GM10266 (cell line): ENCODE measurements around the gene SMAD9.

Experiments
- DNase-seq: peaks from one replicate; pipeline ENCODE4 v3.0.0; 2012; ENCODE audit errors: extremely low spot score
- TF ChIP-seq, protein P1 (sequence below): IDR thresholded peaks from 2 replicates; pipeline ENCODE4 v1.5.1; 2012; ENCODE audit warnings: mild to moderate bottlenecking, low read depth; ENCODE audit not compliant: control insufficient read depth, insufficient read depth; ENCODE audit errors: missing control alignments

The SMAD9 gene

DNA sequence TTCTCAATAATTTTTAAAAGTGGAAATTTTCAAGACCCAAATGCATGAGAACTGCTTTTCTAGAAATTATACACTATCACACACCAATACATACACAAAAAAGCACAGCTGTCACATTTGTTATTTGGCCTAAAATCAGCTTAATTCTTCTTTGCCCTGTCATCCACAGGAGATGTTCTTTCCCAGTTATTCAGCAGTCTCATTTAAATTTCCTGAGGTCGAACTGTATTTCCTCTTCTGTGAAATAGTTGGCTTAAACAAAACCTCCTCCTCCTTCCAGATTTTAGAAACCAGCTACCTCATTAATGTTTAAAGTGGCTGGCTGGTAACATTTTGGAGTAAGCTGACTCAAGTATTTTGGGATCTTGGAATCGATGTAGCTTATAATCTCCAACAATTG lies 39.1 kb downstream of the SMAD9 start:
- DNase-seq = no peak
- TF ChIP-seq, protein P1, sequence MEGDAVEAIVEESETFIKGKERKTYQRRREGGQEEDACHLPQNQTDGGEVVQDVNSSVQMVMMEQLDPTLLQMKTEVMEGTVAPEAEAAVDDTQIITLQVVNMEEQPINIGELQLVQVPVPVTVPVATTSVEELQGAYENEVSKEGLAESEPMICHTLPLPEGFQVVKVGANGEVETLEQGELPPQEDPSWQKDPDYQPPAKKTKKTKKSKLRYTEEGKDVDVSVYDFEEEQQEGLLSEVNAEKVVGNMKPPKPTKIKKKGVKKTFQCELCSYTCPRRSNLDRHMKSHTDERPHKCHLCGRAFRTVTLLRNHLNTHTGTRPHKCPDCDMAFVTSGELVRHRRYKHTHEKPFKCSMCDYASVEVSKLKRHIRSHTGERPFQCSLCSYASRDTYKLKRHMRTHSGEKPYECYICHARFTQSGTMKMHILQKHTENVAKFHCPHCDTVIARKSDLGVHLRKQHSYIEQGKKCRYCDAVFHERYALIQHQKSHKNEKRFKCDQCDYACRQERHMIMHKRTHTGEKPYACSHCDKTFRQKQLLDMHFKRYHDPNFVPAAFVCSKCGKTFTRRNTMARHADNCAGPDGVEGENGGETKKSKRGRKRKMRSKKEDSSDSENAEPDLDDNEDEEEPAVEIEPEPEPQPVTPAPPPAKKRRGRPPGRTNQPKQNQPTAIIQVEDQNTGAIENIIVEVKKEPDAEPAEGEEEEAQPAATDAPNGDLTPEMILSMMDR = no peak

DNA sequence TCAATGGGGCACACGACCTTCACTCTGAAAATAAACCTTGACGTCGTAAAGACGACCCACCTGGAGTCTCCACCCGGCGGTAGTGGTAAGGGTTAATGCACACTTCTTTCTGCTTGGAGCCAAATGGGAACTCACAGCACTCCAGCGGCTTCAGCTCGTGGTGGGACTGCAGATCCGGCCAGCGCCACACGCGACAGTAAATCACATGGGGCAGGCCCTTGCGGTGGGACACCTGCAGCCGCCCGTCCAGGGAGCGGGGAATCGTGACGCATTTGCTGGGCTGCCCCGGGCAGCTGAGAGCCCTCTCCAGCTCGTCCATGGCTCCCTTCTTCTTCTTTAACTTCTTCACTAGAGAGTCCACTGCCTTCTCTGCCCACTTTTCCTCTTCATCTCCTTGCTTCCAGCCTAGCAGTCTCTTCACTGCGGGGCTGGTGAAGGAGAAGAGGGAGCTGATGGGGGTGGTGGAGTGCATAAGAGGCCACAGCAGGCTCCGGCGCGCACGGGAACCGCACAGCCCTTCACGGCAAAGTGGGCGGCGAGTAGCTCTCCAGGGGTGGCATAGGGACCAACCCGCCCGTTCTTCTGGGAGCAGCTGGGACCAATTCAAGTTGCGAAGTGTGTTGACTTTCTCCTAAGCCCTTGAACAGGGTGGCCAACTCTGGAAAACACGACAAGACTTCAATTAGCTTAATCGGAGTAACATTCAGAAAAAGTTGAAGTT lies 40.7 kb downstream of the SMAD9 start:
- TF ChIP-seq, protein P1 = no peak
- DNase-seq = no peak

DNA sequence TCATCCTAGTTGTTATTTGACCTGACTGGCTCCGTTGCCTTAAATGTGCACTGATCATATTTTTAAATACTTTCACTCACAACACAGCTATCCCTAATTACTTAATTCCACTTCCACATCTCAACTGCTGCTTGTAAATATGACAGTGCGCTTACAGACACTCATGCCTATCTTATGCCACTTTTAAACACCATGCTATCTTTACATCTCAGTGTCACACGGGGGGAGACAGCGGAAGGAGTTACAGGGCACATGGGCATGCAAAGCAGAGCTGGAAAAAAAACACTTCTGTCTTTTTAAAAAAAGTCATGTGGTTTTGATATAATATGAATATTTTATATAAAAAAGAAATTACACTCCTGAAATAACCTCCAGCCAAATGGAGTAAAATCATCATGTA lies 44.1 kb downstream of the SMAD9 start:
- no peak for DNase-seq
- TF ChIP-seq, protein P1 = no peak

DNA sequence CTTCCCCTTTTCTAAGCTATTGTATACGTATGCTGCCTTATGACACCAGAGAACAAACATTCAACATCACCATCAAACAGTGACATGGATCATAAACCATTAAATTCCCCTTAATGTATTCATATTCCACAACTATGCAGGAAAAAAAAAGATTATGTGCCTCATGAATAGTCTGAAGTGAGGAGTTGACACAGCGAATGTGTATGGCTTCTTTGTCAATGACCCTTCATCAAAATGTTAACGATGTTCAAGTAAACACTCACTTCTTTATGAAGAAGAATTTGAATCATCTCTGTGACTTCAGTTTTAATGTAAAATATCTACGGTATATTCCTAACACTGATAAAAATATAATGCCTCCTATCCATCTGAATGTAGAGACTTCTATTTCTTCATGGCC lies 44.6 kb downstream of the SMAD9 start:
- TF ChIP-seq, protein P1 = no peak

DNA sequence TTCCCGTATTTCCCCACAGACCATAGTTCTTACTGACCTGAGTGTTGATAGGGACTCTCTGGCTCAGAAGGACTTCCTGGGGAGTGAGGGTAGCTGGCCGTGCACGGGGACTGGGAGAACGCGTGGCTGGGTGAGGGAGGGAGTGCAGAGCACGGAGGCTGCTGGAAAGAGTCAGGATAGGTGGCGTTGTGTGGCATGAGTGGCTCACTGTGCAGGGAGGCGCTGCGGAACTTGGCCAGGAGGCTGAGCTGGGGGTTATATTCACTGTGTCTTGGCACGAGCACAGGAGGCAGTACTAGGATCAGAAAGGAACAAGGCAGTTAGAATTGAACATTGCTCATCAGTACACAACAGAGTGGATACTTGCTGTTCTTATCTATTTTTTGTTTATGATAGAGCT lies 47.4 kb downstream of the SMAD9 start:
- TF ChIP-seq, protein P1 = no peak

More for the DNA sequence above, 44.6 kb downstream of the SMAD9 start:
- no peak for DNase-seq

DNA sequence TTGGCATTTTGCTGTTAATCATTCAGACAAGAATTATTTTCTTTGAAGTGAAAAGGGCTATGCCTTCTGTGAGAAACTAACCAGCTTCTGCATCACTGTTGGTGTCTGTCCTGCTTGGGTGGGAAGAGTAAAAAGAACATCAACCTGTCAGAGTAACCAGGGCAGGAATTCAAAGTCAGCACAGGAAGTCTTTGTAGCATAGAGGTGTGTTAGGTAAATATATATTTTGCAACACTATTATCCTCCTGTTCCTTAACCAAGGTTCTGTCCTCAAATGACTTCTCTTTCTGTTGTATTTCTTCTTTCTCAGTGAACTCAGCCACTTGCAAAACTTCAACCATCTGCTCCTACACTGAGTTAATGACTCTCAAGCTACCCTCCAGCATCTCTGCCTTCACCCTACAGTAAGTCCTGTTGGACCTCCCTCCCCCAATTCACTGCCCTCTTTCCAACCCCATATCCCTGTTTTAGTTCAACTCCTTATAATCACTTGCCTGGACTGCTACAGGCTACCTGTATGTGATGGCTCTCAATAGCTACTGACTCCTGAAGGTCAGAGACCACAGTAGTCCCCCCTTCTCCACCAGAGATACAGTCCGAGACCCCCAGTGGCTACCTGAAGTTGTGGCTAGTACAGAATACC lies 49.9 kb downstream of the SMAD9 start:
- no peak for DNase-seq
- TF ChIP-seq, protein P1 = no peak

More for the DNA sequence above, 47.4 kb downstream of the SMAD9 start:
- DNase-seq = no peak

DNA sequence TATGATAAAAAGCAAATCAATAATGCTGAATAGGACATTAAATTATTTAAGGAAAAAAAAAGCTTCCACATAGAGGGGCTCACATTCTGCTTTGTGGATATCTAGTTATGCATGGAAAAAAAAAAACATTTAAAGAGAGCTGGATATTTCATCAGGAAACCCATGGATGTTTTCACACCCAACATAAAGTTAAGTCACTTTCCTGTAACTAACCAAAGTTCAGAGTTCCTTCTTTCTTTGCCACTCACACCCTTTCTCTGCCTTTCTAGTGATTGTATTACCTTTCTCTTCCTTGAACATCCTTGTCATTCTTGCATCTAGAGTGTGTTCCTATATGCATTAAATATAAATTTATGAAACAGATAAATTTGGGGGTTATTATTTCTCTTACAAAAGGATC lies 53.8 kb downstream of the SMAD9 start:
- TF ChIP-seq, protein P1 = no peak
- DNase-seq = no peak
